OCI-LY7 (cell line): ENCODE results near the gene ARF3.

Source experiments
- EZH2phosphoT487 ChIP-seq: fragments of 200-600 bp; sonication (generic); IDR thresholded peaks from 2 replicates; pipeline ENCODE4 v1.6.1; 2018; ENCODE audit warnings: low read depth, borderline replicate concordance, mild to moderate bottlenecking, mixed run types, antibody characterized with exemption, low read length, moderate library complexity, mixed read lengths
- TF ChIP-seq, protein P1 (sequence below): fragments of 200-600 bp; sonication (generic); conservative IDR thresholded peaks from 2 replicates; pipeline ENCODE4 v1.5.1; 2014; ENCODE audit warnings: mild to moderate bottlenecking, antibody characterized with exemption, low read length, moderate library complexity, mixed read lengths

DNA sequence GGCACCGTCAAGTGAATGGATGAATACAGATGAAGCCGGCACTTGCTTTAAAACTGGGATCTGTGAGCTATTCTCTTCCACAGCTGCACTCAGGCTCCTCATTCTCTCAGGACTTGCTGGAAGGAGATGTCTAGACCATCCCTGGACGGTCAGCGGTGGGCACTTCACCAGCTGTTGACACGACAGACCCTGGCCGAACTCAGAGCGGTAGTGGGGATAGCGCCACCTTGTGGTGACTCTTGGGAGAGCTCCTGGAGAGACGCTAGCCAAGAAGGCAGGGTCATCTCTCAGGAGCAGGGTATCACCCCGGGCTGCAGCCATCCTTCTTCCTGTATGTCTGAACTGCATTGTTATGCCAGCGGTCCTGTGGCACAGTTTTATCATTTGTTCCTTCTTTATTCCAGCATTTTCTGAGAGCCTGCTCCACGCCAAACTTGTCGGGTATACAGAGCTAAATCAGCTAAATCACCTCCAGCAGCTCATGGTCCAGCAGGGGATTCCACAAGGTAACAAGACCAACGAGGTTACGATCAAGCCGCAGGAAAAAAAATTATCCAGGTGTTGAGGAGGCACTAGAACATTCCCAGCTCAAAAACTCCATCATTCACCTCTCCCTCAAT is 30.9 kb upstream of the ARF3 start:
- TF ChIP-seq, protein P1, sequence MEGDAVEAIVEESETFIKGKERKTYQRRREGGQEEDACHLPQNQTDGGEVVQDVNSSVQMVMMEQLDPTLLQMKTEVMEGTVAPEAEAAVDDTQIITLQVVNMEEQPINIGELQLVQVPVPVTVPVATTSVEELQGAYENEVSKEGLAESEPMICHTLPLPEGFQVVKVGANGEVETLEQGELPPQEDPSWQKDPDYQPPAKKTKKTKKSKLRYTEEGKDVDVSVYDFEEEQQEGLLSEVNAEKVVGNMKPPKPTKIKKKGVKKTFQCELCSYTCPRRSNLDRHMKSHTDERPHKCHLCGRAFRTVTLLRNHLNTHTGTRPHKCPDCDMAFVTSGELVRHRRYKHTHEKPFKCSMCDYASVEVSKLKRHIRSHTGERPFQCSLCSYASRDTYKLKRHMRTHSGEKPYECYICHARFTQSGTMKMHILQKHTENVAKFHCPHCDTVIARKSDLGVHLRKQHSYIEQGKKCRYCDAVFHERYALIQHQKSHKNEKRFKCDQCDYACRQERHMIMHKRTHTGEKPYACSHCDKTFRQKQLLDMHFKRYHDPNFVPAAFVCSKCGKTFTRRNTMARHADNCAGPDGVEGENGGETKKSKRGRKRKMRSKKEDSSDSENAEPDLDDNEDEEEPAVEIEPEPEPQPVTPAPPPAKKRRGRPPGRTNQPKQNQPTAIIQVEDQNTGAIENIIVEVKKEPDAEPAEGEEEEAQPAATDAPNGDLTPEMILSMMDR, result peak; percentile 98
- no peak for TF ChIP-seq EZH2phosphoT487
